Measurements from ENCODE around the gene FGF11. TPM values are rescaled to one million over a fixed set of nuclear protein-coding genes. Genes with fewer than 3 reads are reported as not detected.

Gene FGF11
- total RNA-seq, 2 donors from 2014 or later: 2.7 to 3.8 TPM

DNA sequence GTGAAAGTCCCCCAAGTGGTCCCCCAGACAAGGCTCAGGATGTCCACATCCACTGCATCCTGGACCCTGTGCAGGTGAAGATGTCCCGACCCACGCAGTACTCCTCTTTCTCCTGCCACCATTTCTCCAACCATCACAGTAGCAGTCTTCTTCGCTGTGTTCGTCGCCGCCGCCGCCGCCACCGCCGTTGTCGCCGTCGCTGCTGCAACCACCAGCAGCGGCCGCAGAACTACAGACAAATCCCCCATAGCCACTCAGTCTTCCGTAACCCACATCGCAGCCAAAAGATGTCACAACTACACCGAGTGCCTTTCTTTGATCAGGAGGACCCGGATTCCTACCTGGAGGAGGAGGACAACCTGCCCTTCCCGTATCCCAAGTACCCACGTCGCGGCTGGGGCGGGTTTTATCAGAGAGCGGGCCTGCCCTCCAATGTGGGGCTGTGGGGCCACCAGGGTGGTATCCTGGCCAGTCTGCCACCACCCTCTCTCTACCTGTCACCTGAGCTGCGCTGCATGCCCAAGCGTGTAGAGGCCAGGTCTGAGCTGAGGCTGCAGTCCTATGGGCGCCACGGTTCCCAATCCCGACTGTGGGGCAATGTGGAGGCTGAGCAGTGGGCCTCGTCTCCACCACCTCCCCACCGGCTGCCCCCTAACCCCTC, 13.0 kb upstream of the FGF11 start:
- DNase-seq (ENCODE audit: low spot score): peak; percentile 61
- intact Hi-C loops (cut with DNase I): no loop called here

DNA sequence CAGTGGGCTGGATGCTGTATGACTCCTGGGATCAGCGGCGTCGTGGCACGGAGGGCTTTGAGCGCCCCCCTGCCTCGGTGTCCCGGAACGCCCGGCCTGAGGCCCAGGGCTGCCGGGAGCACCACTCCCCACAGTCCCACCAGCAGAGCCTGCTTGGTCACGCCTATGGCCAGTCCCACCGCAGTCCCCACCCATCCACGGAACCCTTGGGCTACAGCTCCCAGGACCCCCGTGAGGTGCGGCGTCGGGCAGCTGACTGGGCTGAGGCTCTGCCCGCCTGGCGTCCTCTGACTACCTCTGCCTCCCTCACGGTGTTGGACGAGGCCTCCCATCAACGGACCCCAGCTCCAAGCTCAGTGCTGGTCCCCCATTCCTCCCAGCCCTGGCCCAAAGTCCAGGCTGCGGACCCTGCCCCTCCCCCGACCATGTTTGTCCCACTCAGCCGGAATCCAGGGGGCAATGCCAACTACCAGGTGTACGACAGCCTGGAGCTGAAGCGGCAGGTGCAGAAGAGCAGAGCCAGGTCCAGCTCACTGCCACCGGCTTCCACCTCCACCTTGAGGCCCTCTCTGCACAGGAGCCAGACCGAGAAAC, 12.3 kb upstream of the FGF11 start:
- peak; percentile 58 for DNase-seq (ENCODE audit: low spot score)
- intact Hi-C loops (cut with DNase I): no loop called here

DNA sequence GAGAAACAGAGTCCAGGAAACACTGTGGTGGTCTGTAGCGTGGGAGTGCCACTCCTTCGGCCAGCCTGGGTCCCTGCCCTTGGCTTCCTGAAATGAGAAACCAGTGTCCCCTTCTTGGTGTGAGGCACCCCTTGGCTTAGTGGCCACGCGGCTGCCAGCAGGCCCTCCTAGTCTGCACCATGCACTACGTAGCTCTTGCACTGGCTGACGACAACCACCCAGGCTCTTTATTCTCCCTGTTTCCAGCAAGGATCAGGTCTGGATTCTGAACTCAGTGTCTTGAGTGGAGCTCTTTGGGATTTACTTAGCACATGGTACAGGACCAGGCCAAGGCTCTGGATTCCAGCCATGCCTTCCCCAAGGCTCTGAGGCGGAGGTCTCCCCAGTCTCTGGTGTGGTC, 11.8 kb upstream of the FGF11 start:
- intact Hi-C loops (cut with DNase I): no loop called here

DNA sequence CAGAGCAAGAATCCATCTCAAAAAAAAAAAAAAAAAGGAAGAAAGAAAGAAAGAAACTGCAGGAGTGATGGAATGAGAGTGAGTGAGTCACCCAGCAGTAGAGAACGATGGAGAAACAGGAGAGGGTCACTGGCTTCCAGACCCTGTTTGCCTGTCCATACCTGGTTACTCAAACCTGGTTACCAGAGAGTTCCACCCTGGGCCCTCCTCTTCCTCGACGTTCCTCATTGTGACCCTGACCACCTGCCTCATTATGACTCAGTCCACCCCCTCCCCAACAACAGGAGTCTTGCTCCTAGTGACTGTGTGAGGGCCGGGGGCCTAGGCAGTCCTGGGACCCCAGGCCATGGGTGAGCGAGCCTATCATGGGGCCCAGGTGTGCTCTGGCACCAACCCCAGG, 10.8 kb upstream of the FGF11 start, which contains the start of gene SPEM3:
SPEM3 (plus strand) TSS at position 301 of the 400 bp plus-strand sequence; CDS start at position 347, 46 bp downstream.
- intact Hi-C loops (cut with DNase I): no loop called here
- DNase-seq (ENCODE audit: low spot score): no peak

More for the DNA sequence above, 11.8 kb upstream of the FGF11 start:
- peak; percentile 32 for DNase-seq (ENCODE audit: low spot score)

DNA sequence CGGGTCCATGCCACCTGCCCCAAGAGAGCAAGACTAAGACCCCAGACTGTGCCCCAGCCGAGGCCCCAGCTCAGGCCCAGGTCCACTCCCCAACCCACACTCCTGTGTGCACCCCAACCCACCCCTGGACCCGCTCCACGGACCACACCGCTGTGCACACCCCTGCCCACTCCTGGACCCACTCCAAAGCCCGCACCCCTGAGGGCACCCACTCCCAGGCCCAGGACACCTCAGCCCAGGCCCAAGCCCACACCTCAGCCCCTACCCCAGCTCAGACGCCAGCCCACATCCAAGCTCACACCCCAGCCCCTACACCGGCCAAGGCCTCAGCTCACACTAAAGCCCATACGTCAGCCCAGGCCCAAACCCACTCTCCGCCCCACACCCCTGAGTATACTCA, 9.6 kb upstream of the FGF11 start:
- intact Hi-C loops (cut with DNase I): loop anchor here in 1 of 2 donors (10.0 kb wide), 2 partner anchors 75 to 135 kb away; partner anchors contain the start of genes KCTD11, SENP3 and TMEM95
- no peak for DNase-seq (ENCODE audit: low spot score)

DNA sequence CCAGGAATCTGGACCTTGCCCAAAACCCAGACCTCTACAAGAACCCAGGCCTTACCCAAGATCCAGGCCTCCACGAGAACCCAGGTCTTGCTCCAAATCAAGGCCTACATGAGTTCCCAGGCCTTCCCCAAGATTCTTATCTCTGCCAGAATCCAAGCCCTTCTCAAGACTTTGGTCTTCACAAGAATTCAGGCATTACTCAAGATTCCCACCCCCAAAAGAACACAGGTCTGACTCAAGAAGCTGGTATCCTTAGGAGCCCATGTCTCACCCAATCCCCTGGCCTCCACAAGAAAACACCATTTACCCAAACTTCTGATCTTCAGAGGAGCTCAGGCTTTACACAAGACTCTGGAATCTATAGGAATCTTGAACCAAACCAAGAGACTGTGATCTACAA, 8.1 kb upstream of the FGF11 start:
- no peak for DNase-seq (ENCODE audit: low spot score)
- intact Hi-C loops (cut with DNase I): loop anchor here in 1 of 2 donors (10.0 kb wide), 2 partner anchors 76 to 134 kb away; partner anchors contain the start of genes KCTD11, SENP3 and TMEM95

DNA sequence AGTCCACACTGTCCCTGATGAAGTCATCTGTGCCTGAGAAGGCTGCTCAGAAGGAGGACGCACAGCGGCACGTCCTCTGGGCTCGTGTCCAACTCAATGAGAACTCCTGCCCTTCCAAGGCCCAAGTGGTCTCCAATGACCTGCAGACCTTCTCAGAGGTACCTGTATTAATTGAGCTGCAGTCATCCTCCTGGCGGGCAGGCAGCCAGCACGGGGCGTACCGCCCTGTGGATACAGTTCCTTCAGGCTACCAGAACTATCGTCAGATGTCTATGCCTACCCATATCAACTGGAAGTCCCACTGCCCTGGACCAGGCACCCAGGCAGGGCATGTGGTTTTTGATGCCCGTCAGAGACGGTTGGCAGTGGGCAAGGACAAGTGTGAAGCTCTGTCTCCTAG, 7.0 kb upstream of the FGF11 start:
- intact Hi-C loops (cut with DNase I): loop anchor here in 1 of 2 donors (10.0 kb wide), 2 partner anchors 77 to 133 kb away; partner anchors contain the start of genes KCTD11, SENP3 and TMEM95
- no peak for DNase-seq (ENCODE audit: low spot score)

DNA sequence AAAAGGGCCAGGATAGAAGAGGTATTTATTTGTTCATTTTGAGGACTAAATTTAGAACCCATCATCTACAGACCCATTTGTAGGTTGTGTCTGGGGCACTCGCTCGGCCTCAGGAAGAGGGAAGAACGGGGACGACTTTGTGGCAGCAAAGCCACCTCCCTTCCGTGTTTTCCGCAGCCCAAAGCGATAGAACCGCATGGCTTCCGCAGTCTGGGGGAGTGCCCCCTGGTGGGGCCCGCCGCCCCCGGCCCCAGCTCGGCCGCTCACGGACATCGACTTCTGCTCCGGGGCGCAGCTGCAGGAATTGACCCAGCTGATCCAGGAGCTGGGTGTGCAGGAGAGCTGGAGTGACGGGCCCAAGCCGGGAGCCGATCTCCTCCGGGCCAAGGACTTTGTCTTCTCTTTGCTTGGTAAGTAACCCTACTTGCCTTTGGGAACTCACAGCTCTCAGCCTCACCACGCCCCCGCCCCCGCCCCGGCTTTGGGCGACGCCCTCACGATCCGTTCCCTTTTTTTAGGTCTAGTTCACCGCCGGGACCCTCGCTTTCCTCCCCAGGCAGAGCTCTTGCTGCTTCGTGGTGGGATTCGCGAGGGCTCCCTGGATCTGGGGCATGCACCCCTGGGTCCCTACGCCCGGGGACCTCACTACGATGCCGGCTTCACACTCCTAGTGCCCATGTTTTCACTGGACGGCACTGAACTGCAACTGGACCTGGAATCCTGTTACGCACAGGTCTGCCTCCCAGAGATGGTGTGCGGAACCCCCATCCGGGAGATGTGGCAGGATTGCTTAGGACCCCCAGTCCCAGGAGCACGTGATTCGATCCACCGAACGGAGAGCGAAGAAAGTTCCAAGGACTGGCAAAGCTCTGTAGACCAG, 3.4 kb upstream of the FGF11 start:
- no peak for DNase-seq (ENCODE audit: low spot score)
- intact Hi-C loops (cut with DNase I): loop anchor here (5.0 to 10.0 kb wide), 3 partner anchors 51 to 129 kb away; partner anchors contain the start of genes KCTD11 (in 1 of the 2), SENP3 (in 1 of the 2) and TMEM95 (in 1 of the 2)

DNA sequence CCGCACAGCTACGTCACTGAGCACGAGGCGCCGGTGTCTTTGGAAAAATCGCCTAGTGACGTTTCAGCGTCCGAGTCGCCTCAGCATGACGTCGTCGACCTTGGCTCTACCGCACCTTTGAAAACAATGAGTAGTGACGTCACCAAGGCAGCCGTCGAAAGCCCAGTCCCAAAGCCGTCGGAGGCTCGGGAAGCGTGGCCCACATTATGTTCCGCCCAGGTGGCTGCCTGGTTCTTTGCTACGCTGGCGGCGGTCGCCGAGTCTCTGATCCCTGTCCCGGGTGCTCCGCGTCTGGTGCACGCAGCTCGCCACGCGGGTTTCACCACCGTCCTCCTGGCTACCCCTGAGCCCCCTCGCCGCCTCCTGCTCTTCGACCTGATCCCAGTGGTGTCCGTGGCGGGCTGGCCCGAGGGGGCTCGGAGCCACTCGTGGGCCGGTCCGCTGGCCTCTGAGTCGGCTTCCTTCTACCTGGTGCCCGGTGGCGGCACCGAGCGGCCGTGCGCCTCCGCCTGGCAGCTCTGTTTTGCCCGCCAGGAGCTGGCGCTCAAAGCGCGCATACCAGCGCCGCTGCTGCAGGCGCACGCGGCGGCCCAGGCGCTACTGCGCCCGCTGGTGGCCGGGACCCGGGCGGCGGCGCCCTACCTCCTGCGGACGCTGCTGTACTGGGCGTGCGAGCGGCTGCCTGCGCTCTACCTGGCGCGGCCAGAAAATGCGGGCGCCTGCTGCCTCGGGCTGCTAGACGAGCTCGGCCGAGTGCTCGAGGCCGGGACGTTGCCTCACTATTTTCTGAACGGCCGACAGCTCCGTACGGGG, 2.5 kb upstream of the FGF11 start:
- intact Hi-C loops (cut with DNase I): loop anchor here (5.0 to 10.0 kb wide), 3 partner anchors 51 to 128 kb away; partner anchors contain the start of genes KCTD11 (in 1 of the 2), SENP3 (in 1 of the 2) and TMEM95 (in 1 of the 2)
- DNase-seq (ENCODE audit: low spot score): peak; percentile 93

DNA sequence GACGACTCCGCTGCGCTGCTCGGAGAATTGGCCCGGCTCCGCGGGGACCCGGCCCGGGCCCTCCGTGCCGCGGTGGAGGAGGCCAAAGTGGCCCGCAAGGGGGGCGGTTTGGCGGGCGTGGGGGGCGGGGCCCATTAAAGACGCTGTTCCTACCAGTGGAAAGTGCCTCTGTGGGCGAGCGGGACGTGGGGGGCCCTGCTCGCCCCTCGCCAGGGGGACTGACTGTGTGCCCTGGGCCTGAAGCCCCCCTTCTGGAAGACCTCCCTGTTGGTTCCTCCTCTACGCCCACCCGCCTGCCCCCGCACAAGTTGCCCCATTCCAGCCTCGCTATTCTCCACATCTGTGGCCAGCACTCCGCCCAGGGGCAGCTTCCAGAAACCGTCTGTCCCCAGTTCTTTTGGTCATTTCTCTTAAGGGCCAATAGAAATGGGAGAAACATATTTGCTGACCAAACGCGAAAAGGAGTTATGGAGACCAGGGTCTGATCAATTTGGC, 1.9 kb upstream of the FGF11 start:
- no peak for DNase-seq (ENCODE audit: low spot score)
- intact Hi-C loops (cut with DNase I): loop anchor here (5.0 to 10.0 kb wide), 3 partner anchors 50 to 127 kb away; partner anchors contain the start of genes KCTD11 (in 1 of the 2), SENP3 (in 1 of the 2) and TMEM95 (in 1 of the 2)

DNA sequence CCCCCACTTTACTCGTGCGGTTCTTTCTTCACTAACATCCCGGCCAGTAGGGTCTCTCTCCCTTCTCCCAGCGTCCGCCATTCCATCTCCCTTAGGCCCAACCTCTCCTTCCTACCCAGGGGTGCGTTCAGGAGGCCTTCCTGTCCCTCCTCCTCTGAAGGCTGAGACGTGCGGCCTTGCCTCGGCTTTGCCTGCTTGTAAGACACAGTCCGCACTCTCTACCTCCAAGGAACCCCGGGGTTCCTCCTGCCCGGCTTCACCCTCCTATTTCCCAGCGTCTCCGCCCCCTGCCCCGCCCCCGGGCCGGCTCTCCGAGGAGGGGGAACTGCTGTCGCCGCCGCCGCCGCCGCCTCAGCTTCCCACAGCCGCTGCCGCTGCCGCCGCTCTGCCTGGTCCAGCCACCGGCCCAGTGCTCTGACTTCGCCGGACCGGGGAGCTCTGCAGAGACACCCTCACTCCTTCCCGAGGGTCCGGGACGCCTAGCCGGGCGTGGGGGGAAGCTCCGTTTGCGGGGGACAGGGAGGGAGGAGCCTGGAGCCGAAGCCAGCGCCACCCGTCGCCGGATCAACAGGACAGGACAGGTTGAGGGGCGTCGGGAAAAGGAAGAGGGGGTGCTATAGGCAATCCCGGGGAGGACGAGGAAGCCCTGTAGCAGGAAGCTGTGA, 1.2 kb upstream of the FGF11 start:
- intact Hi-C loops (cut with DNase I): loop anchor here (5.0 to 10.0 kb wide), 3 partner anchors 49 to 127 kb away; partner anchors contain the start of genes KCTD11 (in 1 of the 2), SENP3 (in 1 of the 2) and TMEM95 (in 1 of the 2)
- DNase-seq (ENCODE audit: low spot score): peak; percentile 93

DNA sequence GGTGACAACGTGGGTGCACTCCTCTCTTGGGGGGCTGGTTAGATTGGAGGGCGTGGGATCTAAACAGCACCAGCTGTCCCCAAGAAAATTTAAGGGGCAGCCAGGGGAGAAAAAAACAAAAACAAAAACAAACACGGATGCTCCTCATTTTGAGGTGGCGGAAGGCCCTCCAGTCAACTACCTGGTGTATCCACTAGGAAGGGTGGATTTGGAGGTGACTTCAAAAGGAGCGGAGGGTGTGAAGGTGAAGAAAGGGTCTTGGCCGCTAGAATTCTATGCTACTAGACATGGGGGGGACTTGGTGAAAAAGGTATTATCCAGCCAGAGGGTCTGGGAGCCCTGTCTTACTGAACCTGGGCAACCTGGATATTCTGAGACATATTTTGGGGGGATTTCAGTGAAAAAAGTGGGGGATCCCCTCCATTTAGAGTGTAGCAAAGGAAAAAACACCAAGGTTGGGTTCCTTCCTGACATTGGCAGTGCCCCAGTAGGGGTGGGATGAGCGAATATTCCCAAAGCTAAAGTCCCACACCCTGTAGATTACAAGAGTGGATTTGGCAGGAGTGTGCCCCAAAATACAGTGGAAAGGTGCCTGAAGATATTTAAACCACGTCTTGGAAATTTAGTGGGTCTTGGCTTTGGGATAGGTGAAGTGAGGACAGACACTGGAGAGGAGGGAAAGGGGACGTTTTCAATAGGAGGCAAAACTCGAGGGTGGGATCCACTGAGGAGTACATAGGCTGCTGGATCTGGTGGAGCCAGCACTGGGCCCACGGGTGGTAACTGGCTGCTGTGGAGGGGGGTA, 454 bp upstream of the FGF11 start:
- intact Hi-C loops (cut with DNase I): loop anchor here (5.0 to 10.0 kb wide), 3 partner anchors 48 to 126 kb away; partner anchors contain the start of genes KCTD11 (in 1 of the 2), SENP3 (in 1 of the 2) and TMEM95 (in 1 of the 2)
- no peak for DNase-seq (ENCODE audit: low spot score)

DNA sequence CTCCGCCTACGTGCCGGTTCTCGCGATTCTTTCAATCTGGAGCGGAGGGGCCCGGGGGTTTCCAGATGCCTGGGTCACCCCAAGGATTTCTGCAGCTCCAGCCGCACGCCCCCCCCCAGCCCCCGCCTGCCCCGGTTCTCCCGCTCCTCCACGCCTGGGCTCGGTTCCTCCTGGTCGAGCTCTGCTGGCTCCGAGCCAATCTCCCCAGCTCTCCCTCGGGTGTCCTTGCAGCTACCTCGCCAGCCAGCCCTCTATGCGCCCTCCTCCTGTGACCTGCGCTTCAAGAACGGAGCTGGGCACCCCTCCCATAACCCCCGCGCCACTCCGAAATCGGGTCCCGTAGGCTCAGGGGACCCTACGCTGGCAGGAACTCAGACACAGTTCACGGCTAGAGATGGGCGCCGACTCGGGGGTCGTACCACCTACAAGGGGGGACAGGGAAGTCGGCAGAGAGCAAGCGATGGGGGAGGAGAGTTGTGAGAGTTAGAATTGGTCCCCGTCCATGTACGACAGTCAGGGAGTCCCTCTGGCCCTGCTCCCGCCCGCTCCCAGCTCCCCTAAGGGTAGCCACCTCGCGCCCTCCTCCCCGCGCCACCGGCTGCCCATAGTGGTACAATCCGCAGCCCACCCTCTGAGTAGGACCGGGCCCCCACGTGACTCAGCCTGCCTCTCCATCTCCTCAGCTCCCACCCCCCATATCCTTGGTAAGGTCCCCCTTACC, 961 bp downstream of the FGF11 start:
- intact Hi-C loops (cut with DNase I): loop anchor here in 1 of 2 donors (5.0 to 10.0 kb wide), 2 partner anchors 37 to 75 kb away; partner anchors contain the start of gene ZBTB4
- DNase-seq (ENCODE audit: low spot score): no peak

DNA sequence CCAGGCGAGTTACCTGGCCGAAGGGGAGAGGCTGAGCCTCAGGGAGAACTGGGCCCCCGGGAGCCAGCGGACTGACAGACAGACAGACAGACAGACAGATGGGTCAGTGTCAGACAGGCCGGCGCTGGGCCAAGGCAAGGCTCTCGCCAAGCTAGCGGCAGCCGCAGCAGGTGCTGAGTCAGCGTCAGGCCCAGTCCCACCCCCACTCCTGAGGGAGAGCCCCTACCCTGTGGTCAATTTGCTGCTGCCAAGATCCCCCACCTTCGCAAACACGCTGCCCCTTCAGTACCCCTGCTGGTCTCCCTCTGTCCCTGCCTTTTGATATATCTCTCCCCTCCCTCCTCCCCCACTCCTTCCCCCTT, 1.5 kb downstream of the FGF11 start:
- intact Hi-C loops (cut with DNase I): loop anchor here in 1 of 2 donors (5.0 to 10.0 kb wide), 2 partner anchors 36 to 74 kb away; partner anchors contain the start of gene ZBTB4
- no peak for DNase-seq (ENCODE audit: low spot score)

DNA sequence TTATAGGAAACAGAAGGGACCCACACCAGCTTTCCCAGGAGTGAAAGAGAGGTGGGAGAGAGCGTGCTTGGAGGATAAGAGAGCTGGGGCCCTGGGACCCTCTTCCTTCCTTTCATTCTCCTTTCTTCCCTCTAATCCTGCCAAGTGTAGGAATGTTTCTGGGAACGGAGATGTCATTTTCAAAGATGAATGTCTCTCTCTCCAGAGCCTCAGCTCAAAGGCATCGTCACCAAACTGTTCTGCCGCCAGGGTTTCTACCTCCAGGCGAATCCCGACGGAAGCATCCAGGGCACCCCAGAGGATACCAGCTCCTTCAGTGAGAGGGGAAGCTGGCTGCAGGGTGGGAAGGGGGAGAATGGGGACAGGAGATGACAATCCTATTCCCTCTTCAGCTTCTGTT, 2.0 kb downstream of the FGF11 start:
- intact Hi-C loops (cut with DNase I): loop anchor here in 1 of 2 donors (5.0 to 10.0 kb wide), 2 partner anchors 36 to 74 kb away; partner anchors contain the start of gene ZBTB4
- no peak for DNase-seq (ENCODE audit: low spot score)

DNA sequence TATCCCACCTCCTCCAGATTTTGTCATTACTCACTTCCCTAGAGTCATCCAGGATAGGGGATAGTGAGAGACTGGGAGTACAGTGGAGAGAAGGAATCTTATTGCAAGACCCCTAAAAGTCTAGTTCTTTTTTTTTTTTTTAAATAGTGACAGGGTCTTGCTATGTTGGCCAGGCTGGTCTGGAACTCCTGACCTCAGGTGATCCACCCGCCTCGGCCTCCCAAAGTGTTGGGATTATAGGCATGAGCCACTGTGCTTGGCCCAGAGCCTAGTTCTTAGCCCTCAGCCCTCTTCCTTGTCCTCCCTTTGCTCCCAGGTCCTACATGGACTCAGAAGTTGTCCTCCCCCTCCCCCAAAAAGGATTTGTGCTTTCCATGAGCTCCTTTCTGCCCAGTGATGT, 2.8 kb downstream of the FGF11 start:
- no peak for DNase-seq (ENCODE audit: low spot score)
- intact Hi-C loops (cut with DNase I): loop anchor here (1.0 to 10.0 kb wide), 3 partner anchors 31 to 73 kb away; partner anchors contain the start of gene ZBTB4 (in 1 of the 2)

Measured in posterior vena cava (tissue), 2 donors.